PC-9 (cell line): Measurements from ENCODE around the gene RNF152. TPM values are rescaled to one million over a fixed set of nuclear protein-coding genes. Genes with fewer than 3 reads are reported as not detected.

Experiments used
- BruUV-seq: library from RNA; stranded (reverse); fragments of 400-500 nt; replicated peaks from 2 replicates; lab custom pipeline; 2021; lab: Mats Ljungman, UMichigan
- CTCF ChIA-PET: fragments of 300-600 bp; sonication (Branson Sonifier 250); formaldehyde crosslinking; loops from one replicate; lab custom pipeline; 2022; ENCODE audit warnings: antibody characterized with exemption; lab: Charles Lee
- POLR2A ChIA-PET: fragments of 300-600 bp; sonication (Branson Sonifier 250); formaldehyde crosslinking; loops from one replicate; lab custom pipeline; 2022; ENCODE audit warnings: antibody characterized with exemption; ENCODE audit not compliant: unreplicated experiment; lab: Charles Lee
- DNase-seq, 2 experiments: peaks; one replicate each; pipeline versions ENCODE4 v3.0.0 to v3.0.0-alpha.2; 2015 to 2022; ENCODE audit warnings: mixed read lengths in 1 of 2
- H2AFZ ChIP-seq: fragments of 200-600 bp; sonication (generic); 2 replicates; pipeline ENCODE4 v1.8.1; 2017; ENCODE audit warnings: antibody characterized with exemption
- H3F3A ChIP-seq: fragments of 200-600 bp; sonication (generic); 2 replicates; pipeline ENCODE4 v1.8.1; 2017; ENCODE audit warnings: antibody characterized with exemption, mild to moderate bottlenecking, low read depth; ENCODE audit not compliant: insufficient read depth
- H3K27ac ChIP-seq: fragments of 200-600 bp; sonication (generic); 2 replicates; pipeline ENCODE4 v1.6.1; 2016; ENCODE audit warnings: mixed run types
- H3K27me3 ChIP-seq: fragments of 200-600 bp; sonication (generic); 2 replicates; pipeline ENCODE4 v1.6.1; 2016; ENCODE audit warnings: low read depth, mixed run types; ENCODE audit not compliant: insufficient read depth
- H3K36me3 ChIP-seq: fragments of 200-600 bp; sonication (generic); 2 replicates; pipeline ENCODE4 v1.6.1; 2016; ENCODE audit warnings: low read depth, mixed run types
- H3K4me1 ChIP-seq: fragments of 200-600 bp; sonication (generic); replicated peaks from 2 replicates; pipeline ENCODE4 v1.6.1; 2016; ENCODE audit warnings: mixed run types; ENCODE audit not compliant: insufficient read depth
- H3K4me2 ChIP-seq: fragments of 200-600 bp; sonication (generic); 2 replicates; pipeline ENCODE4 v1.6.1; 2017; ENCODE audit warnings: mixed run types
- H3K4me3 ChIP-seq: fragments of 200-600 bp; sonication (generic); 2 replicates; pipeline ENCODE4 v1.6.1; 2016; ENCODE audit warnings: mixed run types
- H3K79me2 ChIP-seq: fragments of 200-600 bp; sonication (generic); 2 replicates; pipeline ENCODE4 v1.6.1; 2017; ENCODE audit warnings: low read depth, mixed run types
- H3K9me2 ChIP-seq: fragments of 200-600 bp; sonication (generic); 2 replicates; pipeline ENCODE4 v1.8.1; 2017; ENCODE audit warnings: mild to moderate bottlenecking; ENCODE audit not compliant: insufficient read depth
- H3K9me3 ChIP-seq: fragments of 200-600 bp; sonication (generic); 2 replicates; pipeline ENCODE4 v1.8.1; 2016; ENCODE audit warnings: low read depth; ENCODE audit not compliant: insufficient read depth
- H4K20me1 ChIP-seq: fragments of 200-600 bp; sonication (generic); 2 replicates; pipeline ENCODE4 v1.8.1; 2017; ENCODE audit not compliant: insufficient read depth
- EZH2 ChIP-seq: fragments of 200-600 bp; sonication (generic); IDR thresholded peaks from 2 replicates; pipeline ENCODE4 v1.8.0; 2017; ENCODE audit warnings: antibody characterized with exemption, low read depth
- intact Hi-C: fragments of 100-400 bp; cut with micrococcal nuclease; formaldehyde crosslinking; loops from one replicate; pipeline ENCODE4 v1.10.0; 2022; ENCODE audit not compliant: unreplicated experiment
- total RNA-seq: library from RNA; stranded (reverse); gene quantifications from 2 replicates; pipeline ENCODE4 v1.2.3, GENCODE V29; 2021
- TF ChIP-seq, protein P1 (sequence below): fragments of 200-600 bp; sonication (generic); conservative IDR thresholded peaks from 2 replicates; pipeline ENCODE4 v1.6.1; 2017; ENCODE audit warnings: mixed run types, antibody characterized with exemption, mild to moderate bottlenecking, moderate library complexity

RNF152 gene
- total RNA-seq, 1 experiment from 2014 or later: not detected

DNA sequence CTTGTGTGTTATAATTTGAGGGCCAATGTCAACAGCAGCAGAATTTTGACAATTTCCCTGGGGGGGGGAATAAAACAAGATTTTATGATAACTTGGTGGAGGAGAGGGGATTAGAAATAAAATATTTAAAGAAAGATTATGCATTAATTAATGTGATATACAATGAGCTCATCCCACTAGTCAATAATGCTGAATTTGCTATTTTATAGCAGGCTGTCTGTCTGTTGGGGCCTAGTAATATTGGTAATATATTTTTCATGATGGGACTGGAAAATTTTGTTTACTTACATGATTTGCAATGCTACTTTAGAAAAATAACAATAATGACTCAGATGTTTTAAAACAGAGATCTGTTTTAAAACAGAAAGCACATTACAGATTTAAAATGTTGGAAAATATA is 118.0 kb downstream of the RNF152 start:
- H3K4me2 ChIP-seq: no peak overlapping the region
- no peaks in the 10 kb centered on the region for H4K20me1 ChIP-seq
- no peaks in the 10 kb centered on the region for H3K36me3 ChIP-seq
- no peaks in the 10 kb centered on the region for H3K27me3 ChIP-seq
- no peak for DNase-seq
- intact Hi-C loops: no loop called here
- CTCF ChIA-PET: no interaction called here
- H3F3A ChIP-seq: no peaks in the 10 kb centered on the region
- no peak overlapping the region for H3K4me3 ChIP-seq
- H3K27ac ChIP-seq: no peak overlapping the region
- no peaks in the 10 kb centered on the region for H3K4me1 ChIP-seq
- H3K9me3 ChIP-seq: 0 out of 2 replicates have a peak, but pooled peaks cover 4% of the 10 kb centered on the region
- TF ChIP-seq, protein P1, sequence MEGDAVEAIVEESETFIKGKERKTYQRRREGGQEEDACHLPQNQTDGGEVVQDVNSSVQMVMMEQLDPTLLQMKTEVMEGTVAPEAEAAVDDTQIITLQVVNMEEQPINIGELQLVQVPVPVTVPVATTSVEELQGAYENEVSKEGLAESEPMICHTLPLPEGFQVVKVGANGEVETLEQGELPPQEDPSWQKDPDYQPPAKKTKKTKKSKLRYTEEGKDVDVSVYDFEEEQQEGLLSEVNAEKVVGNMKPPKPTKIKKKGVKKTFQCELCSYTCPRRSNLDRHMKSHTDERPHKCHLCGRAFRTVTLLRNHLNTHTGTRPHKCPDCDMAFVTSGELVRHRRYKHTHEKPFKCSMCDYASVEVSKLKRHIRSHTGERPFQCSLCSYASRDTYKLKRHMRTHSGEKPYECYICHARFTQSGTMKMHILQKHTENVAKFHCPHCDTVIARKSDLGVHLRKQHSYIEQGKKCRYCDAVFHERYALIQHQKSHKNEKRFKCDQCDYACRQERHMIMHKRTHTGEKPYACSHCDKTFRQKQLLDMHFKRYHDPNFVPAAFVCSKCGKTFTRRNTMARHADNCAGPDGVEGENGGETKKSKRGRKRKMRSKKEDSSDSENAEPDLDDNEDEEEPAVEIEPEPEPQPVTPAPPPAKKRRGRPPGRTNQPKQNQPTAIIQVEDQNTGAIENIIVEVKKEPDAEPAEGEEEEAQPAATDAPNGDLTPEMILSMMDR: no peak
- no peak for TF ChIP-seq EZH2
- H3K79me2 ChIP-seq: no peaks in the 10 kb centered on the region
- no peaks in the 10 kb centered on the region for H3K9me2 ChIP-seq
- POLR2A ChIA-PET: no interaction called here
- H2AFZ ChIP-seq: no peak overlapping the region
- BruUV-seq: no TSS peak

DNA sequence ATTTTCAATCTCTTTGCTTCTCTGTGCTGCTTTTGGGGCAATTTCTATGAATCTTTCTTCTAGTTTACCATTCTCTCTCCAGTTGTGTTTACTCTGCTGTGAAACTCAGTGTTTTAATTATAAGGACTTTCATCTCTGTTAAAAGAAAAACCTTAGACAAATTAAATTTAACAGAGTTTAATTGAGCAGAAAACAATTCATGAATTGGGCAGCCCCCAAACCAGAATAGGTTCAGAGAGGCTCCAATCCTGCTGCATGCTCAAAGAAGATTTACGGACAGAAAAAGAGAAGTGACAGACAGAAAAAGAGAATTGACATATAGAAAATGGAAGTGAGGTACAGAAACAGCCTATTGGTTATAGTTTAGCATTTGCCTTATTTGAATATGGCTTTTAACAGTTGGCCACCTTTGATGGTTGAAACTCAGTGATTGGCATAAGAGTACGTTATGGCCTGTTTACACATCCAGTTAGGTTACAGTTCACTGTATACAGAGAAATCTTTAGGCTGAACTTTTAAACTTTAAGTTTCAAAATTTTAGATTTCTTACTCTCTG is 120.4 kb downstream of the RNF152 start:
- POLR2A ChIA-PET: no interaction called here
- Histone ChIP-seq H3K4me2 (no peak overlapping the region), H3K9me3 (0 out of 2 replicates have a peak, but pooled peaks cover 4% of the 10 kb centered on the region), H3K27ac (no peak overlapping the region), H3K36me3 (no peaks in the 10 kb centered on the region), H4K20me1 (no peaks in the 10 kb centered on the region), H3K9me2 (no peaks in the 10 kb centered on the region), H3F3A (no peaks in the 10 kb centered on the region), H2AFZ (no peak overlapping the region), H3K79me2 (no peaks in the 10 kb centered on the region), H3K27me3 (no peaks in the 10 kb centered on the region), H3K4me3 (no peak overlapping the region), H3K4me1 (no peaks in the 10 kb centered on the region)
- no peak for TF ChIP-seq EZH2
- TF ChIP-seq, protein P1: no peak
- CTCF ChIA-PET: no interaction called here
- intact Hi-C loops: no loop called here
- no TSS peak for BruUV-seq
- no peak for DNase-seq

DNA sequence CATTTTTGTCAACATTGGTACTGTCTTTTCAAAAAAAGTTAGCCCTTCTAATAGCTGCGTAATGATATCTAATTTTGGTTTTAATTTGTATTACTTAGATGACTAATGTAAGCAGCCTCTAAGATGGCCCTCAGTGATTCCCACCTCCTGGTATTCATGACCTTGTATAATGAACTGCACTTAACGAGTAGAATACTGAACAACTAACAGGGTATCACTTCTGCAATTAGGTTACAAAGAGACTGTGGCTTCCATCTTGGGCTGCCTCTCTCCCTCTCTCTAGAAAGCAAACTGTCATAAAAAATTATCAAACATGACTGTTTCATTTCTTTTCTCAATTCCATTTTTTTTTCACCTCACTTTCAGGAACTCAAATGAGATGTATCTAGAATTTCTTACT is 120.9 kb downstream of the RNF152 start:
- no peaks in the 10 kb centered on the region for H4K20me1 ChIP-seq
- intact Hi-C loops: no loop called here
- H3F3A ChIP-seq: no peaks in the 10 kb centered on the region
- H3K36me3 ChIP-seq: no peaks in the 10 kb centered on the region
- ChIA-PET POLR2A (no interaction called here), CTCF (no interaction called here)
- no peaks in the 10 kb centered on the region for H3K9me2 ChIP-seq
- H3K4me3 ChIP-seq: no peak overlapping the region
- H3K27ac ChIP-seq: no peak overlapping the region
- 0 out of 2 replicates have a peak, but pooled peaks cover 4% of the 10 kb centered on the region for H3K9me3 ChIP-seq
- DNase-seq: no peak
- no peak overlapping the region for H2AFZ ChIP-seq
- TF ChIP-seq EZH2: no peak
- TF ChIP-seq, protein P1: no peak
- no TSS peak for BruUV-seq
- H3K79me2 ChIP-seq: no peaks in the 10 kb centered on the region
- no peaks in the 10 kb centered on the region for H3K27me3 ChIP-seq
- no peak overlapping the region for H3K4me2 ChIP-seq
- H3K4me1 ChIP-seq: no peaks in the 10 kb centered on the region
